Testis (tissue), 2 donors: ENCODE data around the gene FBXL15.

Source experiments
- CTCF ChIP-seq, 3 experiments: fragments of 450-650 bp in 2 of 3; fragments of 200-600 bp in 1 of 3; sonication (generic) in 1 of 3; IDR thresholded peaks; one replicate each; pipeline ENCODE4 v1.5.1; 2016 to 2019; ENCODE audit warnings: antibody characterized with exemption in 3 of 3, mild to moderate bottlenecking in 2 of 3, moderate library complexity in 1 of 3
- POLR2A ChIP-seq: fragments of 450-650 bp; IDR thresholded peaks from one replicate; pipeline ENCODE4 v1.6.1; 2017; ENCODE audit warnings: antibody characterized with exemption, mild to moderate bottlenecking, moderate library complexity

- TF ChIP-seq CTCF (IDR thresholded peaks at IDR 0.05) (no peak), POLR2A (no peak)
These were observed 13.8 kb upstream of the FBXL15 start for GRCh38 chr10:102406815-102407214.
